OCI-LY3 (cell line): Measurements from ENCODE around the gene L3MBTL4.

Source experiments
- EZH2phosphoT487 ChIP-seq: fragments of 200-600 bp; shearing (Covaris generic); IDR thresholded peaks from 2 replicates; pipeline ENCODE4 v1.6.1; 2018; ENCODE audit warnings: antibody characterized with exemption, mixed run types, low read depth
- TF ChIP-seq, protein P1 (sequence below): fragments of 200-600, 300-600 bp; sonication (generic); IDR thresholded peaks from 2 replicates; pipeline ENCODE4 v1.5.1; 2014; ENCODE audit warnings: antibody characterized with exemption, low read length, low read depth

DNA sequence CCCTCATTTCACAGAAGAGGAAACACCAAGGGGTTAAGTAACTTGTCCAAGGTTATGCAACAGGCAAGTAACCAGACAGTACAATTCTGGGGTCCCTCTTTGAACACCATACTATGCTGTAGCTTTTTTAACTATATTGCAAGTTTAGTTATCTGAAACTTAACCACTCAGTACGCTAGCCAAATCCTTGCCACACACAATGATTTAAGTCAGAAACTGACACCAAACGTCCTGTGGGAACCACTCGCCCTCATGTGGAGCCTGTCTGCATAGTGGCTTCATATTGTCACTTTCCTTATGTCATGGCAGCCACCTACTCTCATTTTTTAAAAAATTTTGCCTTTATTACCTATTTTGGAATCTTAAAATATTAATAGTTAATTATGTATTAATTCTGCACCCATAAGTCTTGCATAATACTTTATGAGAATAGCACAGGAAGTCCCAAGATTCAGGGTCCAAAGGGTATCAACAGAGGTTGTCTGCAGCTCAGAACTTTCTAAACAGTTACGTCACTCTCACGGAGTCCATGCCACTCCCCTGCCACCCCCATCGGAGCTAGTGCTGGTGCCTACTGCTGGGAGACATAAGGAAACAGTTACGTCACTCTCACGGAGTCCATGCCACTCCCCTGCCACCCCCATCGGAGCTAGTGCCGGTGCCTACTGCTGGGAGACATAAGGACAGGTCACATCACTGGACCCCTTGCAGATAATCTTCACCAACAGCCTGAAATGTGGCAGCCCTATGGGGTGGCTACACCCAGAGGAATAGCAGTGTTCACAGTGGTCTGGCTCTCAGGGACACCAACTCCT, 99.0 kb downstream of the L3MBTL4 start:
- TF ChIP-seq, protein P1, sequence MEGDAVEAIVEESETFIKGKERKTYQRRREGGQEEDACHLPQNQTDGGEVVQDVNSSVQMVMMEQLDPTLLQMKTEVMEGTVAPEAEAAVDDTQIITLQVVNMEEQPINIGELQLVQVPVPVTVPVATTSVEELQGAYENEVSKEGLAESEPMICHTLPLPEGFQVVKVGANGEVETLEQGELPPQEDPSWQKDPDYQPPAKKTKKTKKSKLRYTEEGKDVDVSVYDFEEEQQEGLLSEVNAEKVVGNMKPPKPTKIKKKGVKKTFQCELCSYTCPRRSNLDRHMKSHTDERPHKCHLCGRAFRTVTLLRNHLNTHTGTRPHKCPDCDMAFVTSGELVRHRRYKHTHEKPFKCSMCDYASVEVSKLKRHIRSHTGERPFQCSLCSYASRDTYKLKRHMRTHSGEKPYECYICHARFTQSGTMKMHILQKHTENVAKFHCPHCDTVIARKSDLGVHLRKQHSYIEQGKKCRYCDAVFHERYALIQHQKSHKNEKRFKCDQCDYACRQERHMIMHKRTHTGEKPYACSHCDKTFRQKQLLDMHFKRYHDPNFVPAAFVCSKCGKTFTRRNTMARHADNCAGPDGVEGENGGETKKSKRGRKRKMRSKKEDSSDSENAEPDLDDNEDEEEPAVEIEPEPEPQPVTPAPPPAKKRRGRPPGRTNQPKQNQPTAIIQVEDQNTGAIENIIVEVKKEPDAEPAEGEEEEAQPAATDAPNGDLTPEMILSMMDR: no peak
- TF ChIP-seq EZH2phosphoT487: no peak
